HG02763 (cell line): ENCODE results near the gene PLA2G2C.
"Not testable (repeated sequence)": the region's sequence is repeated elsewhere in the genome, so short reads cannot be mapped to it uniquely, and the experiment has no call there.

ENCODE experiments used
- ATAC-seq: cut with Tn5 transposase; IDR thresholded peaks from one replicate; pipeline ENCODE4 v1.9.1; 2021; ENCODE audit warnings: mild to moderate bottlenecking, moderate library complexity; ENCODE audit not compliant: unreplicated experiment

Gene PLA2G2C

GRCh38 chr1:20185834-20186782 lies at the start of gene PLA2G2C, which contains the start of gene UBXN10:
PLA2G2C (minus strand) TSS chr1:20186518; CDS start chr1:20177363, 9,155 bp downstream.
UBXN10 (plus strand) TSS chr1:20186096; CDS start chr1:20190562, 4,466 bp downstream.
- ATAC-seq = no peak

GRCh38 chr1:20234788-20235535 lies 48.6 kb upstream of the PLA2G2C start:
- ATAC-seq = no peak

GRCh38 chr1:20233866-20234265 lies 47.5 kb upstream of the PLA2G2C start:
- ATAC-seq = no peak

- no peak for ATAC-seq
Observed at GRCh38 chr1:20233394-20233793, 47.1 kb upstream of the PLA2G2C start.

GRCh38 chr1:20232564-20232963 lies 46.2 kb upstream of the PLA2G2C start:
- not testable (repeated sequence) for ATAC-seq

GRCh38 chr1:20229171-20229570 lies 42.9 kb upstream of the PLA2G2C start:
- no peak for ATAC-seq

- no peak for ATAC-seq
Observed at GRCh38 chr1:20228314-20228825, 42.1 kb upstream of the PLA2G2C start.

GRCh38 chr1:20227704-20228103 lies 41.4 kb upstream of the PLA2G2C start:
- no peak for ATAC-seq

GRCh38 chr1:20224546-20224945 lies 38.2 kb upstream of the PLA2G2C start:
- ATAC-seq = no peak

GRCh38 chr1:20223551-20224419 lies 37.5 kb upstream of the PLA2G2C start:
- ATAC-seq = no peak

GRCh38 chr1:20223106-20223505 lies 36.8 kb upstream of the PLA2G2C start:
- no peak for ATAC-seq

GRCh38 chr1:20220036-20220435 lies 33.7 kb upstream of the PLA2G2C start:
- no peak for ATAC-seq

GRCh38 chr1:20219053-20219452 lies 32.7 kb upstream of the PLA2G2C start:
- ATAC-seq = not testable (repeated sequence)

- ATAC-seq = no peak
Observed at GRCh38 chr1:20216574-20216973, 30.3 kb upstream of the PLA2G2C start.

GRCh38 chr1:20215716-20216115 lies 29.4 kb upstream of the PLA2G2C start:
- no peak for ATAC-seq

GRCh38 chr1:20212685-20213331 lies 26.5 kb upstream of the PLA2G2C start:
- no peak for ATAC-seq

- ATAC-seq = no peak
Observed at GRCh38 chr1:20212085-20212684, 25.9 kb upstream of the PLA2G2C start.

- ATAC-seq = no peak
Observed at GRCh38 chr1:20211511-20211931, 25.2 kb upstream of the PLA2G2C start.

GRCh38 chr1:20210736-20211460 lies 24.6 kb upstream of the PLA2G2C start:
- no peak for ATAC-seq
